Measurements from ENCODE around the gene ARF4.

ARF4 gene

DNA sequence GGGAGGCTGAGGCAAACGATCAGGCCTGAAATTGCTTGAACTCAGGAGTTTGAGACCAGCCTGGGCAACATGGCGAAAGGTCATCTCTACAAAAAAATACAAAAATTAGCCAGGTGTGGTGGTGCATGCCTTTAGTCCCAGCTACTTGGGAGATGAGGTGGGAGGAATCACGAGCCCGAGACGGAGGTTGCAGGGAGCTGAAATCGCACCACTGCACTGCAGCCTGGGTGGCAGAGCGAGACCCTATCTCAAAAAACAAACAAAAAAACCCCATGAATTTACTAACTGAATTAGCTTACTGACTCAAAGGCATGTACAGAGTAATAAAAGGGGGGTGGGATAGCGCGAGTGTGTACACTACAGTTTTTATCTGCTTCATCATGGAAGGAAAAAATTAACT, 19.3 kb downstream of the ARF4 start:
- DNase-seq (ENCODE audit: low read depth in 2 of 2): no peak

DNA sequence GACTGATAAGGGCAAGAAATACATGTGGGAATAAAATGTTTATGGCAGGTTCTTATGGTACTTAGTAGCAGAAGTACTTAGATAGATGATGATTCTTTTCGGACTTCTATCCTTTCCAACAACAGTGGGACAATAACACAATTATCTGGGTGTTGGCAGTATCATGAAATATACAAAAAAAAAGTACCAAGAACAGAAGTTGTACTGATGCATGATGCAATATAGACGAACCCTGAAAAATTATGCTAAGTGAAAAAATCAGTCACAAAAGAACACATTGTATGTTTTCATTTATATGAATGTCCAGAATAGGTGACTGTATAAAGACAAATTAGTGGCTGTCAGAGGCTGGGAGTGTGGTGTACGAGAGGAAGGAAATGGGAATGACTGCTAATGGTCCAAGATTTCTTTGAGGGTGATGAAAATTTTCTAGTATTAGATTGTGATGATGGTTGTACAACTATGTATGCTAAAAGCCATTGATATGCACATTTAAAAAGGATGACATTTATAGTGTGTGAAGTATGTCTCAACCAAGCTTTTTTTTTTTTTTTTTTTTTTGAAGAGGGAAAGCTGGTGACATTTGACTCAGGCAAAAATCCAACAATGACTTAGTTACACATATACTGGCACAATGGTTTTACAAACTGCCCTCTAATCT, 21.0 kb downstream of the ARF4 start:
- no peak for DNase-seq (ENCODE audit: low read depth in 2 of 2)

DNA sequence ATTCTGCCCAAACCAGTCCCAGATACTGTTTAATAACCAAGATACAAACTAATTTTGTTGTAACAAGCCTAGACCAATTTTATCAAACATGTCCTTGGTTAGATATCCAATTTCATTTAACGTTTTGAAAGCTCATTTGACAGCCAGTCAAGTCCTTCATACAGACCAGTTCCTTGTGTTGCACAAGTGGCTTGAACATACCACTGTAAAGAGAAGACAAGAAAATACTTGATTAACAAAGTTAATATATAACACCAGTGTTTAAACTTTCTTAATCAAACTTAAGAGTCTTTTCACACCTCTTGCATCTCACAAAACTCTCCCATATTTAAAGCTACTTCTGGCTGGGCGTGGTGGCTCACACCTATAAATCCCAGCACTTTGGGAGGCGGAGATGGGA, 25.0 kb downstream of the ARF4 start:
- no peak for DNase-seq (ENCODE audit: low read depth in 2 of 2)

DNA sequence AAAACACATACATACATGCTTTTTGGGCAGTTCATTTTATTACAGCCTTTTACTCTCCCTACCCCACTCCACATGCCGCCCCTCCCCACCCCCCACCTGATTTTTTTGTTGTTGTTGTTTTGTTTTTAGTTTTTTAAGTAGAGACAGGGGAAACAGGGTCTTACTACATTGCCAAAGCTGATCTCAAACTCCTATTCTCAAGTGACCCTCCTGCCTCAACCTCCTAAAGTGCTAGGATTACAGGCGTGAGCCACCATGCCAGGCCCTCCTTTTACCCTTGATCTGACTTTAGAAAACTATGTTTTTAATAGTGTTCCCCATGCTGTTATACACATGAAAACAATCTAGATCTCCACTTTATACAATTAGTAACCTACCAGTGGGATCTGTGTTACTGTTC, 26.3 kb downstream of the ARF4 start:
- DNase-seq (ENCODE audit: low read depth in 2 of 2): no peak

DNA sequence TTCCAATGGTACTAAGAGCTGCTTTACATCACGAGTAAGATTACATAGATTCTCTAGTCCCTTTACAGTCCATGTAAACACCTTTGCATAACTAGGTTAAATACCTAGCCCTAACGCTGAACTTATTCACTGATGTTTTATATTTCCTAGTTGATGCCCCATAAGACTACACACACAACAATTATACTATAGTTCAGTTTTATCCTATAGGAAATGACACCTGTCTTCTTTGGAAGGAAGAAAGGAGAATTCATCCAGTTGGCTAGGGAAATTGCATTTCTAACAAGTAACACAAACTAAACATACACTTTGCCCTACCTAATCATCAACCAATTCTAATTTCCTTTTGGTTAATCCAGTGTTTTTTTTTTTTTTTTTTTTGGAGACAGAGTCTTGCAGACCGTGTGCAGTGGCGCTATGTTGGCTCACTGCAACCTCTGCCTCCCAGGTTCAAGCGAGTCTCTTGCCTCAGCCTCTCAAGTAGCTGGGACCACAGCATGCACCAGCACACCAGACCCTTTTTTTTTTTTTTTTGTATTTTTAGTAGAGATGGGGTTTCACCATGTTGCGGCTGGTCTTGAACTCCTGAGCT, 27.2 kb downstream of the ARF4 start:
- no peak for DNase-seq (ENCODE audit: low read depth in 2 of 2)

DNA sequence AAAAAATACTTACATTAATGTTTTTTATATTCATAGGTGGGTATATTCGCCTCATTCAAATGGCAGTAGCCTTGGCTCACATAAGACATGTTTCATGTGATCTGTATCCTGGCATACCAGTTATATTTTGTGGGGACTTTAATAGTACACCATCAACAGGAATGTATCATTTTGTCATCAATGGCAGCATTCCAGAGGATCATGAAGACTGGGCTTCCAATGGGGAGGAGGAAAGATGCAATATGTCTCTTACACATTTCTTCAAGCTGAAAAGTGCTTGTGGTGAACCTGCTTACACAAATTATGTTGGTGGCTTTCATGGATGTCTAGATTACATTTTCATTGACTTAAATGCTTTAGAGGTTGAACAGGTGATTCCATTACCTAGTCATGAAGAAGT, 37.6 kb downstream of the ARF4 start:
- DNase-seq (ENCODE audit: low read depth in 2 of 2): no peak

DNA sequence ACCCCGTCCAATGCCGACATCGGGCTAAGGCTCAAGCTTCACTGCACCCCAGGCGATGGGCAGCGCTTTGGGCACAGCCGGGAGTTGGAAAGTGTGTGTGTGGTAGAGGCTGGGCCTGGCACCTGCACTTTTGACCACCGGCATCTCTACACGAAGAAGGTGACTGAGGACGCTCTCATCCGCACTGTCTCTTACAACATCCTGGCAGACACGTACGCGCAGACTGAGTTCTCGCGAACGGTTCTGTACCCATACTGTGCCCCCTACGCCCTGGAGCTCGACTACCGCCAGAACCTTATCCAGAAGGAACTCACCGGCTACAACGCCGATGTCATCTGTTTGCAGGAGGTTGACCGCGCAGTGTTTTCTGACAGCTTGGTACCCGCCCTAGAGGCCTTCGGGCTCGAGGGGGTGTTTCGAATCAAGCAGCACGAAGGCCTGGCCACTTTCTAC, 40.0 kb downstream of the ARF4 start:
- DNase-seq (ENCODE audit: low read depth in 2 of 2): peak in 1 of 2 experiments; percentile 22

DNA sequence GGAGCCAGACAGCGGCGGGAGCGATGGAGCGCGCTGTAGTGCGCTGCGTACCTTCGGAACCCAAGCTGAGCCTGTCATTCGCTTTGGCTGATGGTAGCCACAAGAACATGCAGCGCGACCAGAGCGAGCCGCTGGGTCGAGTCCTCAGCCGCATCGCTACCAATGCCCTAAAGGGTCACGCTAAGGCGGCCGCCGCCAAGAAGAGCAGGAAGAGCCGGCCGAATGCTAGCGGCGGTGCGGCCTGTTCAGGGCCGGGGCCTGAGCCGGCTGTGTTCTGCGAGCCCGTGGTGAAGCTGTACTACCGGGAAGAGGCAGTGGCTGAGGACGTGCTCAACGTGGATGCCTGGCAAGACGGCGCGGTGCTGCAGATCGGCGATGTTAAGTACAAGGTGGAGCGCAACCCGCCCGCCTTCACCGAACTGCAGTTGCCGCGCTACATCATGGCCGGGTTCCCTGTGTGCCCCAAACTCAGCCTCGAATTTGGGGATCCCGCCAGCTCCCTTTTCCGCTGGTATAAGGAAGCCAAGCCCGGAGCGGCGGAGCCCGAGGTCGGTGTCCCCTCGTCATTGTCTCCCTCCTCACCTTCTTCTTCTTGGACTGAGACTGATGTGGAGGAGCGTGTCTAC, 40.6 kb downstream of the ARF4 start:
- DNase-seq (ENCODE audit: low read depth in 2 of 2): peak in 1 of 2 experiments; percentile 19

DNA sequence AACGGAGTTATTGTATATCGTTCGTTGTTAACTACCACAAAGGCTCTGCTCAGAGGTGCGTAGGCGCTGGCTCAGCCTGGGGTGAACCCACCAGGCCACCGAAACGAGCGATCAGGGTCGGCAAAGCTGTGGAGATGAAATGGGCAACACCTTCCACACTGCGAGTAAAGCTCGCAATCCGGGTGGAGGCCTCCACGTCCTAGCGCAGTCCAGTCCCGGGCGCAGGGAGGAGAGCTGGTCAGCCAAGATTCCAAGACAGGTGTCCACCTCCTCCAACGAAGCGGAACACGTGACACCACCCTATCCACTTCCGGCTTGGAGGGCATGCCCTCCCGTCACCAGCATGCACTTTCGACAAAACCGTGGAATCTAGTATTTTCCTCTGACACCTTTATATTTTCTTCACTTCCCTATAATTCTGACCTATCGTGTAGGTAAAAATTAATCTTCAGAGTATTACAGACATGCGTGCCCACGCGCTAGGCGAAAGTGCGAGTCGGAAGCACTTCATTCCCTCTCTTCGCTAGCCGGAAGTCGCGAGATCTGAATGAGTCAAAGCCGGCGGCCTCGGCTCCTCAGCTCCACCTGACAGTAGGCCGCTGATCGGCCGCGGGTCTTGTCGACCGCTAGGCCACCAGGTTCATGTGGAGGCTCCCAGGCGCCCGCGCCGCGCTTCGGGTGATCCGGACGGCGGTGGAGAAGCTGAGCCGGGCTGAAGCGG, 41.2 kb downstream of the ARF4 start, which contains the start of gene PDE12:
Gene PDE12, plus strand, starts transcription at position 537 of the 721 bp plus-strand sequence. Its CDS starts 106 bp downstream, at position 643.
- DNase-seq (ENCODE audit: low read depth in 2 of 2): peak; percentile 68 to 74

DNA sequence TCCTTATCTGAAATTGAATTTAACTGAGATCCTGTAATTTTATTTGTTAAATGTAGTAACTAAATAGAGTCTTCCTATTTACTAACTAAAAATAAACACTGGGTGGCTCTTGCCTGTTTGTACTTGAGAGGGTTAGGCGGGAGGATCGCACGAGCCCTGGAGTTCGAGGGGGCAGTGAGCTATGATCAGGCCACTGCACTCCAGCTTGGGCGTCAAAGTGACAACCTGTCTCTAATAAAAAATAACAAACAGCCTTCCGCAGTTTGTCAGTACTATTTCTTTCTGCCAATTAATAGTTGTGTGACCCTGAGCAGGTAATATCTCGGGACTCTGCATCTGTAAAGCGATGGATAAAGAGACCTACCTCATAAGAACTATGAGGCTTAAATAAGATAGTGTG, 41.8 kb downstream of the ARF4 start:
- no peak for DNase-seq (ENCODE audit: low read depth in 2 of 2)

DNA sequence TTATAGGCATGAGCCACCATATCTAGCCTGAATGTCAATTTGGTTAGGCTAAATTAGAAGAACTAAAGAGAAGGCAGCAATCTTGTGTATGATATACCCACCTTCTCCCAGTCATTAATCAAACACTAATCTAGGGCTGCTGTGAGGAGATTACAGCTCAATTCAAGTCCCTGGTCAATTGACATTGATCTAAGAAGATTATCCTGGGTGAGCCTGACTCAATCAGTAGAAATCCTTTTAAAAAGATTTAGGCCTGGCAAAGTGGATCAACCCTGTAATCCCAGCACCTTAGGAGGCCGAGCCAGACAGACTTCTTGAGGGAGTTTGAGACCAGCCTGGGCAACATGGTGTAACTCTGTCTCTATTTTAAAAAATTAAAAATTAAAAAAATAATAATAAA, 50.5 kb downstream of the ARF4 start:
- DNase-seq (ENCODE audit: low read depth in 2 of 2): no peak

DNA sequence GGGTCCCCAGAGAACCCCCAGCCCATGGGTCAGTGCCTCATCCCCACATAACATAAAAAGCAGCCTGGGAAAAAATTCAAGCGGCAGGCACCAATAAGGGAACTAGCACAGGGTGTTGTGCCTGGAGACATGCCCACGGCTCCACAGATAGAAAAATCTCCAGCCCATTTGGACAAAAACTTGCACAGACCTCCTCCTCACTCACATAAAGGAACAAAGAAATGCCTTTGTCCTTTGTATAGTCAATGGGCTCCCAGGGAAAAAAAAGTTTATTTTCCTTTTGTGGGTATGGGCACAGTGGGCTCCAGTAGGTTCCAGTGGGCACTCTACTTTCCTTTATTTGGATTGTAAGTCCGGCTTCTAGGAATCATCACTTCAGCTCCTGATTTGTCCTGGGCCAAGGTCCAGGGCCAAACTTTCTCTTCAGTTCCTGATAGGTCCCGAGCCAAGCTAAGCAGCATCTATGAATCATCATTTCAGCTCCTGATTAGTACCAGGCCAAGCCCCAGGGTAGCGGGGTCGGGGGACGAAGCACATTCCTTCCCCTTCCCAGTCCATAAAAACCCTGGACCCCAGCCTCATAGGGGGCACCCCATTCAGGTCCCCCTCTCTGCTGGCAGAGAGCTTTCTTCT, 51.4 kb downstream of the ARF4 start:
- no peak for DNase-seq (ENCODE audit: low read depth in 2 of 2)

DNA sequence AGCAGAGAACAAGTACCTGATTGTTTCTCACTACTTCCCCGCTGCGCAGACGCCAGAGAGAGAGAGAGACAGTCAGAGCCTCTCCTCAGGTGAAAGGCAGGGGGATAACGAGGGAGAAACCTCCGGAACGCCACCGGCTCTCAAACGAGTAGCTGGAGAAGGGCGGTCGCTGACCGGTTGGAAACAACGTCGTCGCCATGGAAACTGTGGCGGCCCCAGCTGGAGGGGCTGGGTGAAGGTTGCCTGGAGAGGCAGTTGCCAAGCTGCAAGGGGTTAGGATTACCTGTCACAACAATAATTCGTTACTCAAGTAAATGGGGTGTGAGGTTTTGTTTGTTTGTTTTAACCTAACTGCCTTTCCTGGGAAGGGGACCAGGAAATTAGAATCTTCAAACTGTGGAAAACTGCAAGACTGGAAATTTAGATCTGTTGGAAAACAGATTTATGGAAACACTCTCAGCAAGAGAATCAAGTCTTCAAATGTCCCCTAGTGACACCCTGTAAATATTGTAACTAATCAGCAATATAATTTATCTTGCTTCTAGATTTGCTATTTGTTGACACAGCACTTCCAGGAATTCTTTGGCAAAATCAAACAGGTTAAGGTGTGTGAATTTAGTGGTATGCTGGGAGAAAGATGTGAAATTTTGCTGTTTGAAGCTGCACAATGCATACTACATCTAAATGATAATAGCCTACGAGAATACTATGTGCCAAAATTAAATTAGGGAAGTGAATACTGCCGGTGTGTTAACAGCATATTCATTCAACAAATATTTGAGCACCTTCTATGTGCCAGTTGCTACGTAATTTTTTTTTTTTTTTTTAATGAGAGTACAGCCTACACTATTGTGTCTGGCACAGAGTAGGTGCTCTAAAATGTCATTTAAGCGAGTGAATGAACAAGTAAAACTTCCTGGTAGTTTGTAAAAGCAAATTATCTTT, 52.7 kb downstream of the ARF4 start, which contains the start of gene DNAH12:
Gene DNAH12, minus strand, starts transcription at position 164 of the 945 bp plus-strand sequence. CDS start 1,474 bp downstream, outside the sequence.
- no peak for DNase-seq (ENCODE audit: low read depth in 2 of 2)

DNA sequence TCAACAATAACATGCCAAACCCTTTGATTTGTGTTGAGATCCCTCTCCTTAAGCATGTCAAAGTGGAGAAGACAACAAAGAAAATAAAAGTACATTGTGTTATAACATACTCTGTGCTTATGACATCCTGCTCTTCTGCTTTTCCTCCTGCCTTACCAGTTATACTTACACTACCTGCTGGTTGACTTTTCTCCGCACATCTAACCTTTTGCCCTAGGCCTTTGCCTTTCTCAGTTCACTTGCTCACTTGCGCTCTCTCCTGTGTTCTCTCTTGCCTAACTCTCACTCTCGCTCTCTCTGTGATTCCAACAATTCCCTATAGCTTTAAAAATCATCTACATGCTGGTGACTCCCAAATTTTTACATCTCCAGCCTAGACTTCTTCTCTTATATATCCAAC, 58.7 kb downstream of the ARF4 start:
- DNase-seq (ENCODE audit: low read depth in 2 of 2): no peak

DNA sequence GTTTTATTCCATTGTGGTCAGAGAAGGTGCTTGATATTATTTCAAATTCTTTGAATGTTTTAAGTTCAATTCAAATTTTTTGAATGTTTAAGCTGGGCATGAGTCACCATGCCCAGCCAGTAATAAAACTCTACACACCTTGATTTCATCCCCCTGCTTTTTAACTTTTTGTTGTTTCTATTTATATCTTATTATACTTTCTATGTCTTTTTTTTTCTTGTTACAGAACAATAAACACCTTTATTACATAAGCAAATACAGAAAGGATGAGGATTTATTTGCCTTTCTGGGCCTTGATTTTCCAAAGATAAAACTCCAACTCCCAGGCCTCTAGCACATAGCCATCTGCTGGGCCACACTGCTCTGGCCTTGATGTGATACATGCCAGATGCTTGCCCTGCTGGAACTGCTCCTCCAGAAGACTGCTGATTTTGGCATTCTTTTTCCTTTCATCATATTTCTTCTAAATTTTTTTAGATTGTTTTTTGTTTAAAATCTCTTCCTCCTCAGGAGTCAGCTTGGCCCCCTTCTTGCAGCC, 67.0 kb downstream of the ARF4 start:
- DNase-seq (ENCODE audit: low read depth in 2 of 2): no peak
